Measurements from ENCODE around the gene NOC4L.
"Not testable (repeated sequence)": the region's sequence is repeated elsewhere in the genome, so short reads cannot be mapped to it uniquely, and the experiment has no call there.

The NOC4L gene

DNA sequence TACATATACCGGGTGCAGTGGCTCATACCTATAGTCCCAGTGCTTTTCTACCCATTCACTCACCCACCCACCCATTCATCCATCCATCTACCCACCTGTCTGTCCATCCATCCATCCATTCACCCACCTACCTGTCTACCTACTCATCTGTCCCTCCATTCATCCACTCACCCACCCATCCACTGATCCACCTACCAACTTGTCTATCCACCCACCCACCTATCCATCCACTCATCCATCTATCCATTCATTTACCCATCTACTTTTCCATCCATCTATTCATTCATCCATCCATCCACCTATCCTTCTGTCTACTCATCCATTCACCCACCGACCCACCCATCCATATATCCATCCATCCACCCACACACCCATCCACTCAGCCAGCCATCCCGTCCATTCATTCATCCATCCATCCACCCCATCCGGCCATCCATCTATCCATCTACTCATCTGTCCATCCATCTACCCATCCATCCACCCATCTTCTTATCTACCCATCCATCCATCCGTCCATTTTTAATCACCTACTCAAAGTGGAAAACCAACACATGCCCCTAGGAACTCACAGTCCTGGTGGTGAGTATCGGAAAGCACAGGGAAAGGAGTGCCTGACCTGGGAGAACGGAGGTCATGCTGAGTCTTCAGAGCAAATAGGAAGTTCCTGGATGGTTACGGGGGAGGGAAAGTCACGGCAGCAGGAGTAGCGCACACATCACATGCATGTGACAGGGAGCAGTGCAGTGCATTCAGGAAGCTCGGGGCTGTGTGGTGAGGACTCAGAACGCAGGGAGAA, 20.1 kb upstream of the NOC4L start:
- DNase-seq (ENCODE audit: low read depth): no peak

DNA sequence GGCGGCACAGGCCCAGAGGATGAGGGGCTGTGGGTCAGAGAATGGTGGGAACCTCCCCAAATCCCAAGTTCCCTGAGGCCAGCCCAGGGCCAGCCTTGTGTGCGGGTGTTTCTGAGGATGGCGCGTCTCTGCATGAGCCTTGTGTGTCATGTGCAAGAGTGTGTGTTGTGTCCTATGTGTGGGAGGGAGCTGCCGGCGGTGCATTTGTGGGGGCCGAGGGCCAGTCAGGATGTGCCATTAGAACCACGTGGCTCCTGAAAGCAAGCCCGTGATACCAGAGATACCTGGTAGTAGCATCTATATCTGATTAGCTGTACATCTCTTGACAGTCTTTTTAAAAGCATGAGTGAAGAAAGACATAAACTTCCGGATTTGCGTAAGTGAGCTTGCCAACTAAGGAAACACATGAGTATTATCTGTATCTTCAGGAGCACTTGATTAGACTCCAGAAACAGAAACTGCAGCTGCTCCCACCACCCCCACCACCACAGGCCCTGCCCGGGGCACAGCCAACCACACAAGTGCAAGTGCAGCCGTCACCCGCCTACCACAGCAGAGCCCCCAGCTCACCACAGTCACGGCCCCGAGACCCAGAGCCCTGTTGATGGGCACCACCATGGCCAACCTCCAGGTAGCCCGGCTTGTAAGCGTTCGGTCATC, 19.4 kb upstream of the NOC4L start:
- no peak for DNase-seq (ENCODE audit: low read depth)

- no peak for DNase-seq (ENCODE audit: low read depth)
Measured at GRCh38 chr12:132125736-132126135, 18.5 kb upstream of the NOC4L start.

DNA sequence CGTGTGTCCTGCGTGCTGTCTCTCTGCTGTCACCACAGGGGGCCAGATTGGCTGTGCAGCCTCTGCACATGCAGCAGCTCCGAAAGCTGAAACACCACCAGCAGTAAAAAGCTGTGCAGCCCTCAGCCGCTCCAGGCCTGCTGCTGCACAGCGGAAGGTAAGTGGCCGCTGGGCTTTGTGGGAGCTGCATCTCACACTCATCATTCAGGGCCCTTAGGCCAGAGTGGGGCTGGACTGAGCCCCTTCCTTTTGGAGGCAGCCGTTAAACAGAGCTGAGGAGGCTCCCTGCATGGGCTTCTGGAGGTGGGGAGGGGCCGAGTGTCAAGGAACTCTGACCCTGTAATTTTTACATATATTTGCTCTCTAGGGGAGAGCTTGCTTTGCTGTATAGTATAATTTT, 17.2 kb upstream of the NOC4L start:
- DNase-seq (ENCODE audit: low read depth): no peak

DNA sequence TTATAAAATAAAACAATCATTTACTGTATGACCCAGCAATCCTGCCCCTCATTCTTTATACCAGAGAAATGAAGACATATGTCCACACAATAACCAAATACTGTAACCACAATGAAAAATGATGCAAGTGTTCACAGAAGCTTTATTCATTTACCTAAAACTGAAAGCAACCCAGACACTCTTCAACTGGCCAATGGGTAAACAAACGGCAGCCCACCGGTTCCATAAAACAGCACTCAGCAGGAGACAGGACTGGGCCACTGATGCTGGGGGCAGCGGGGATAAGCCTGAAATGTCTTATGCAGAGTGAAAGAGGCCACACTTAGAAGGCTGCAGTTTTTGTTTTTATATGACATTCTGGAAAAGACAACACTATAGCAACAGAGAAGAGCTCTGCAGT, 15.2 kb upstream of the NOC4L start:
- no peak for DNase-seq (ENCODE audit: low read depth)

DNA sequence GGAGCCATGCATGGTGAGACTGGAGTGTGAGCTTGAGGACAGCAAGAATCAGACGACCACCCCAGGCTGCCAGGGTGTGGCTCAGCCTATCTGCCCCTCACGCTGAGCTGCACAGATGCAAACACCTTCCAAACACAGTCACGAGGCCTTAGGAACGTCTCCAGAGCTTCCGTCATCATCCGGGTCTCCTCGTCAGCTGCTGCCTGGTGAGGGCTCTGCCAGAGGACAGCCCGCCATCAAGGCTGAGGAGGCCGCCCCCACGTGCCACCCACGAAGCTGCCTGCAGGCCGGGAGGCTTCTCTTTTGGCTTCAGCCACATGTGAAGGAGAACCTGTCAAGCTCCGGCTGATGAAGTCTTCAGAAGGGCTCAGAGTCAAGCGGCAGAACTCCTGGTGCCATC, 13.6 kb upstream of the NOC4L start:
- no peak for DNase-seq (ENCODE audit: low read depth)

DNA sequence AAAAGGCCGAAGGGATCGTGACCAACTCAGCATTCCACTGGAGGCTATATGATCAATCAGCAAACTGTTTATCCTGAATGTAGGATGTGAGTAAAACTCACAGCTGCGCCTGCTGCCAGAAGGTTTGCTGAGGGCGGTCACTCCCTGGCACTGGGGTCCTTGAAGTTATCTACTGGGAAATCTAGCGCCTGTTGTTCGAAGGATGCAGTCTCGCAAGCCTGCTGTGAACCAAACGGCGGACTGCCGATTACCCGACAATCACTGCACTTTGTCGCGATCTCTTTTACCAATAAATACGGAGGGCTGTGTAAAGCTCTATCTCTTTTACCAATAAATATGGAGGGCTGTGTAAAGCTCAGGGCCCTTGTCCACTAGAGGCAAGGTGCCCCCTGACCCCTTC, 13.0 kb upstream of the NOC4L start:
- DNase-seq (ENCODE audit: low read depth): no peak

GRCh38 chr12:132131952-132132351, 12.3 kb upstream of the NOC4L start:
- DNase-seq (ENCODE audit: low read depth): no peak

- no peak for DNase-seq (ENCODE audit: low read depth)
Measured at GRCh38 chr12:132132609-132133430, 11.4 kb upstream of the NOC4L start.

DNA sequence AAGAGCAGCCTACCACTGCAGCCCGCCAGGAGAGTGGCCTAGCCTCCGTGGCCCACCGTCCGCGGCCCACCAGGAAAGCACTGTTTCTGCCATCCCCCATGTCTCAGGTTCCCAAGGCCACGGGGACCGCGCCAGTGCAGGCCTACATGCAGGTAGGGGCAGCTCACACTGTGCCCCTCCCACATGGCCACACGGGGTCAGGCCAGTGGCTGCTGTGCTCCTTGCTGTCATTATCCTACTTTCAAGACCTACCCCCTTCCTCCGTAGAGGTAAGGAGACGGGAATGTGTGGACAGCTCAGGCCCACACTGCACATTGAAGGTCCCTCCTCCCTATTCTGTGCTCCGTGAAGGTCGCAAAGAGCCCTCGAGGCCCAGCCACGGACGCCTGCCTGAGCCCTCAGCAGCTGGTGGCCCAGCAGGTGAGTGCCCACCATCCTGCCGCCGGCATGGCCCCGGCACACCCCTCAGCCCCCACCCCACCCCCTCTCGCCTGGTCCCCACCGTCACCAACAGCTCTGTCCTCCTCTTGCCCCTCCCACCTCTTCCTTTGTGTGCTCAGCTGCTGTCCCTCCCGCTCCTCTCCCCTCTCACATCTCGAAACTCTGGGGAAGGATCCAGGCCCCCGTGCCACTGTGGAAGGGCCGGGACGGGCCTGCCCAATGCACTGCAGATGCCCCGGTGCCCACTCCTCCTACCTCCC, 10.2 kb upstream of the NOC4L start:
- DNase-seq (ENCODE audit: low read depth): no peak

- DNase-seq (ENCODE audit: low read depth): not testable (repeated sequence)
Measured at GRCh38 chr12:132134653-132135183, 9.5 kb upstream of the NOC4L start.

DNA sequence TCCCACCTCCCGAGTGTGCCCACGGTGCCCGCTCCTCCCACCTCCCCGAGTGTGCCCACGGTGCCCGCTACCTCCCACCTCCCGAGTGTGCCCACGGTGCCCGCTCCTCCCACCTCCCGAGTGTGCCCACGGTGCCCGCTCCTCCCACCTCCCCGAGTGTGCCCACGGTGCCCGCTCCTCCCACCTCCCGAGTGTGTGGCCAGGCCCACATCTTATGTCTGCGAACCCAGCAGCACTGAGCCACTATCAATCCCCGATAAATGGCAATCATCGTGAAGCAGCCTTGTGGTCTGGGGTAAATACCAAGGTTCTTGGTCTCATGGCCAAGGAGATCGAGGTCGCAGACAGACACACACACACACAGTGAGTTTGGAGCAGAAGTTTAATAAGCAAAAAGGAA, 8.0 kb upstream of the NOC4L start:
- DNase-seq (ENCODE audit: low read depth): not testable (repeated sequence)

GRCh38 chr12:132137483-132138125, 6.7 kb upstream of the NOC4L start:
- no peak for DNase-seq (ENCODE audit: low read depth)

DNA sequence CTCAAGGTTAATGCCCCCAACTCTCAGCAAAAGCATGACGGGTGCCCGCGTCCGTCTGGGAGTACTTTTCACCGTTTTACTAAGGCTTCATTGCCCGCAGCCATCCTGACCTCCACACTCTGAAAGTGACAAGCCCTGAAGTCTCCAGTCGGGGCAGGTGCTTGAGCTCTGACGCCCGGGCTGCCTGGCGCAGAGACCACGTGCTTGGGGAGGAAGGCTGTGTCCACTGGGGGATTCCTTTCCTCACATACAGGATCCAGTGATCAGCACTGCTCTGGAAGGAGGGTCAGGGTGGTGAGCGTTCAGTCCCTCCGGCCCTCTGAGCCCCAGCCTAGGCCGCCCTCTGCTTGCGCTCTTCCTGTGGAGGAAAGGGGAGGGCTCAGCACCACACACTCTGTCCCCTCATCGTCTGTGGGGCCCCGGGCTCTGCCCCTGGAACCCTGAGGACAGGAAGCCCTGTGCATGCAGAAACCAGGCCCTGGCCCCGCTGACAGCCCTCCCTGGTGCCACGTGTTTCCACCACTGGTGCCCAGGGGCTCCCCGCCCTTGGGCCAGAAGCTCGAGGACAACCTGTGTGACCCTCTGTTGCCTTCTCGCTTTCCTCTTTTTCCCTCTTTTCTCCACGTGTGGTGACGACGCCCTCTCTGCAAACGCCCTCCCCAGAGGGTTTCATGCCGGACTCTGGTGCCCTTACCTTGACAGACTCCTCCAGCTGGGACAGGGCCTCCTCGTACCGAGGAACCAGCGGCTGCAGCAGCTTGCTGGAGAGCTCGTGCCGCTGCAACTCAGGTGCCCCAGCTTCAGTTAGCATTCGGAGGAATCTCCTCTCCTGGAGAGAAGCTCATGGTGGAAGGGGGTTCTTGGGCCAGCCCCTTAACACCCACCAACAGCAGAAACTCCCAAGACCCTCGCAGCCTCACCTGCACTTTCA, 5.1 kb upstream of the NOC4L start:
- no peak for DNase-seq (ENCODE audit: low read depth)

DNA sequence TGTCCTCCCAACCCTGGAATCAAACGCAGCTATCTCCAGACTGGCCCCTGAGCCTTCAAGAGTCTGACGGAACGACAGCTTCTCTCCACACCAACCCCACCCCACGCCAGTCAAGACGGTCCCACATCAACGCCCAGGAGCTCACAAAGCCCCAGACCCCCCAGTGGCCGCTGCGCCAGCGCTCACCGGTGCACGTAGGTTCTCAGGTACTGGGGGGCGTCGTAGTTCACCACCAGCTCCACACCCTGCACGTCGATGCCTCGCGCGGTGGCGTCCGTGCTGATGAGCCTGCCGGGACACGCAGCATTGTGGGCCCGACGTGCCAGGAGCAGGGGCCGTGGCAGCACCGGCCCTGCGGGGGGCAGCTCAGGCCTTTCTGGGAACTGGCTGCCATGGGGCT, 4.3 kb upstream of the NOC4L start:
- no peak for DNase-seq (ENCODE audit: low read depth)

- DNase-seq (ENCODE audit: low read depth): no peak
Measured at GRCh38 chr12:132140501-132140900, 3.8 kb upstream of the NOC4L start.

GRCh38 chr12:132140918-132141841, 3.1 kb upstream of the NOC4L start:
- no peak for DNase-seq (ENCODE audit: low read depth)

DNA sequence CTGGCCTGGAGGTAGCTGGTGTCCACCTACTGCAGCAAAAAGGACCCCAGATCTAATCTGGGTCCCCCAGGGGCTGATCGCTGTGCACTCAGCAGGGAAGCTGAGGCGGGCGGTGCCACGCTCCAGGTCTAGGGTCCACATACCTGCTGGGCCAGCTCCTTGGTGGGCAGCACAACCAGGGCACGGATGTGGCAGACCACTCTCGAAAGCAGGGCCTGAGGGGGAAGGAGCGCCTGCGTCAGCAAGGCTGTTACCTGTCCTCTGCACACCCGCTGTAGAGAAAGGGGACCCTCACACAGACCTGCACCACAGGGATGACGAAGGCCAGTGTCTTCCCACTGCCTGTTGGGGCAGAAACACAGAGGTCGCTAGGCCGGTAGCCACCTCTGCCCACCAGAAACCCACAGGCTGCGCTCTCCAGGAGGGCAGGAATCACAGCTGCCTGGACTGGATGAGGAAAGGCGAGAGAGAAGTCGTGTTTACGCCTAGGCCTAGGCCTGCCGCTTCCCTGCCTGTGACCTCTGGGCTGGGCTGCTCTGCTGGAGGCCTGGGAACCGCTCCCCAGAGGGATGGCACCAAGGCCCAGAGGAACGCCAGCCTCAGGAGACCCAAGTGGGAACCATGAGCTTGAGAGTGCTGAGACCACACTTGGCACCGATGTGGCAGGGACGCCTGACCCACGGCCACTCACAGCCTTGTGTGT, 2.1 kb upstream of the NOC4L start:
- DNase-seq (ENCODE audit: low read depth): no peak
